SK-N-SH treated with all-trans-retinoic acid at 6 μM for 48 hours (cell line): Measurements from ENCODE around the gene PHF2.

Experiments used
- ARNTL ChIP-seq: fragments of 450-650 bp; formaldehyde crosslinking; IDR thresholded peaks from 2 replicates; pipeline ENCODE4 v1.5.0; 2020; ENCODE audit warnings: low read depth, mild to moderate bottlenecking, moderate library complexity, borderline replicate concordance
- CREB5 ChIP-seq: fragments of 250-450 bp; sonication (Bioruptor Pico); IDR thresholded peaks from 2 replicates; pipeline ENCODE4 v1.5.1; 2020; ENCODE audit warnings: low read depth, mild to moderate bottlenecking, moderate library complexity
- CSRNP3 ChIP-seq: fragments of 250-450 bp; sonication (Bioruptor Pico); IDR thresholded peaks from 2 replicates; pipeline ENCODE4 v1.5.1; 2021; ENCODE audit warnings: mild to moderate bottlenecking, moderate library complexity
- ESRRG ChIP-seq: fragments of 250-450 bp; sonication (Bioruptor Pico); IDR thresholded peaks from 2 replicates; pipeline ENCODE4 v1.6.1; 2021; ENCODE audit warnings: mild to moderate bottlenecking
- ISL1 ChIP-seq: fragments of 250-450 bp; sonication (Bioruptor Pico); IDR thresholded peaks from 2 replicates; pipeline ENCODE4 v2.1.2; 2022; ENCODE audit warnings: mild to moderate bottlenecking, moderate library complexity
- PATZ1 ChIP-seq: fragments of 250-450 bp; sonication (Bioruptor Pico); IDR thresholded peaks from 2 replicates; pipeline ENCODE4 v1.8.0; 2020; ENCODE audit warnings: mild to moderate bottlenecking, moderate library complexity, borderline replicate concordance
- POU6F1 ChIP-seq: fragments of 250-450 bp; sonication (Bioruptor Pico); IDR thresholded peaks from 2 replicates; pipeline ENCODE4 v1.8.0; 2021; ENCODE audit warnings: low read depth, mild to moderate bottlenecking, moderate library complexity, borderline replicate concordance
- PPARA ChIP-seq: fragments of 250-450 bp; sonication (Bioruptor Pico); IDR thresholded peaks from 2 replicates; pipeline ENCODE4 v1.5.0; 2020; ENCODE audit warnings: mild to moderate bottlenecking, borderline replicate concordance
- TSHZ2 ChIP-seq: fragments of 250-450 bp; sonication (Bioruptor Pico); IDR thresholded peaks from 2 replicates; pipeline ENCODE4 v1.5.0; 2020; ENCODE audit warnings: mild to moderate bottlenecking, moderate library complexity
- ZC3H10 ChIP-seq: fragments of 250-450 bp; sonication (Bioruptor Pico); IDR thresholded peaks from 2 replicates; pipeline ENCODE4 v1.5.1; 2021; ENCODE audit warnings: mild to moderate bottlenecking, moderate library complexity
- ZNF70 ChIP-seq: fragments of 450-650 bp; formaldehyde crosslinking; IDR thresholded peaks from 2 replicates; pipeline ENCODE4 v1.5.0; 2020; ENCODE audit warnings: mild to moderate bottlenecking, moderate library complexity

GRCh38 chr9:93675336-93676150 lies 99.2 kb downstream of the PHF2 start:
- TF ChIP-seq ZC3H10 (CRISPR knock-in tag): no peak
- TF ChIP-seq CREB5 (CRISPR knock-in tag): no peak
- no peak for TF ChIP-seq PPARA (CRISPR knock-in tag)
- TF ChIP-seq ARNTL: no peak
- no peak for TF ChIP-seq PATZ1
- TF ChIP-seq ESRRG (CRISPR knock-in tag): no peak
- no peak for TF ChIP-seq POU6F1 (CRISPR knock-in tag)
- no peak for TF ChIP-seq ZNF70 (CRISPR knock-in tag)
- no peak for TF ChIP-seq CSRNP3 (CRISPR knock-in tag)
- no peak for TF ChIP-seq ISL1 (CRISPR knock-in tag)
- TF ChIP-seq TSHZ2: no peak
